ENCODE results near the gene PHF20. TPM values are rescaled to one million over a fixed set of nuclear protein-coding genes. Genes with fewer than 3 reads are reported as not detected.
A peak's percentile ranks its signal among the peaks of the same experiment; 100 is the strongest.
"Not testable (repeated sequence)": the region's sequence is repeated elsewhere in the genome, so short reads cannot be mapped to it uniquely, and the experiment has no call there.

The PHF20 gene
- total and polyA plus RNA-seq, 8 donors = 9.4 to 20.3 (median 12.0) TPM

DNA sequence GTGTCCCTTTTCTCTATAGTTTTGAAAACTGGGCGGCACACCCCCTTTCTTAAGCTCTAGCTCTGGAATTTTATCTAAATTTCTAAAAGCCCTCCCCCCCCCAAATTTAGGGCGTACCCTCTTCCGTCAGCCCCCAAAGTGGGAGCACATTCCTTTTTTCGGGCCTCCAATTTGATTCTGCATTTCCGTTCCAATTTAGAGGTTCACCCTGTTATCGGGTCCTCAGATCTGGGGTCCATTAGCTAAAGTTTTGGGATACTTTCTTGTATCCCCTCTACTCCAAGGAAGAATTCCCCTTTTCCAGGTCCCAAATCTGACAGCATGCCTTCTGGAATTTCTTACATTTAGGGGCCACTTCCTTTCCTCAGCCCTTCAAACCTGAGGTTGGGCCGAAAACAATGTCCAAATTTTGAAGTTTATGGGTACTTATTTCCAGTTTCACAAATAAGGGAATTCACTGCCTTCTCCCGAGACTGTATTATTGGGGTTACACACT, 796 bp downstream of the PHF20 start:
- H3K4me3 ChIP-seq = peak overlapping the region; percentile 39 to 72 (median 51)
- FAIRE-seq (no peak), ATAC-seq (no peak), DNase-seq (no peak)
- peaks cover 0 to 37% (median 19%) of the 10 kb centered on the region in 3 donors for H3K4me1 ChIP-seq
- TF ChIP-seq, protein P1, sequence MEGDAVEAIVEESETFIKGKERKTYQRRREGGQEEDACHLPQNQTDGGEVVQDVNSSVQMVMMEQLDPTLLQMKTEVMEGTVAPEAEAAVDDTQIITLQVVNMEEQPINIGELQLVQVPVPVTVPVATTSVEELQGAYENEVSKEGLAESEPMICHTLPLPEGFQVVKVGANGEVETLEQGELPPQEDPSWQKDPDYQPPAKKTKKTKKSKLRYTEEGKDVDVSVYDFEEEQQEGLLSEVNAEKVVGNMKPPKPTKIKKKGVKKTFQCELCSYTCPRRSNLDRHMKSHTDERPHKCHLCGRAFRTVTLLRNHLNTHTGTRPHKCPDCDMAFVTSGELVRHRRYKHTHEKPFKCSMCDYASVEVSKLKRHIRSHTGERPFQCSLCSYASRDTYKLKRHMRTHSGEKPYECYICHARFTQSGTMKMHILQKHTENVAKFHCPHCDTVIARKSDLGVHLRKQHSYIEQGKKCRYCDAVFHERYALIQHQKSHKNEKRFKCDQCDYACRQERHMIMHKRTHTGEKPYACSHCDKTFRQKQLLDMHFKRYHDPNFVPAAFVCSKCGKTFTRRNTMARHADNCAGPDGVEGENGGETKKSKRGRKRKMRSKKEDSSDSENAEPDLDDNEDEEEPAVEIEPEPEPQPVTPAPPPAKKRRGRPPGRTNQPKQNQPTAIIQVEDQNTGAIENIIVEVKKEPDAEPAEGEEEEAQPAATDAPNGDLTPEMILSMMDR (IDR thresholded peaks at IDR 0.05) = no peak
- no peaks in the 10 kb centered on the region for H3K27me3 ChIP-seq
- H3K36me3 ChIP-seq = no peaks in the 10 kb centered on the region
- 17 to 20% methylated on average over 8 of the region's 8 CpGs for WGBS, 2 donors
- H3K27ac ChIP-seq = peak overlapping the region; percentile 68 to 83 (median 74)
- no peaks in the 10 kb centered on the region for H3K9me3 ChIP-seq
- intact Hi-C loops (cut with DNase I) = no loop called here

DNA sequence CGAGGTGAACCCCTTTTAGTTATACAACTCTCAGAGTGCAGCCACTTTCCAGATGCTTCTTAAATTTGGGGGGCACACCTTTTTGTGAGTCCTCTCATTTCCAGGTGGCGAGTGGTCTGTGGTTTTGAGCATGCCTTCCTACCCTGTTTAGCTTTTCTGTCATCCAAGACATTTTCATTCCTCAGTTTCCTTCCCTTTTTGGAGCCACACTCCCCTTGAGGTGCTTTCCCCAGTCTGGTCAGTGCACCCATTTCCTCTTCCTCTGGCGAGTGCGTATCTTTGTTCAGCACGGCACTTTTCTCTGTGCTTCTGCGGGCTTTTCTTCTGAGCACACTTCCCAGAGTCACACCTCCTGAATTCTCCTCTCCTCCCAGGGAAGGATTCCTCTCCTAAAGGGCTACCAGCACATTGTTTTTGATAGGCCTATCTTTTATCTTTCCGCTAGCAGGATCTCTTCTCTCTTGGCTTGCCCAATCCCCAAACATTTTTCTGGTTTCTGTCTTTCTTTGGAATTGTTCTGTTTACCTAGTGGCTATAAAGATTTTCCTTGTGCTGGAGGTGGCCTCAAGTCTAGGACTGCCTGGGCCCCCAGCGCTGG, 1.4 kb downstream of the PHF20 start:
- TF ChIP-seq, protein P1 (IDR thresholded peaks at IDR 0.05) = no peak
- Histone ChIP-seq H3K36me3 (no peaks in the 10 kb centered on the region), H3K27me3 (no peaks in the 10 kb centered on the region), H3K9me3 (no peaks in the 10 kb centered on the region), H3K27ac (peak overlapping the region in 2 of 4 donors; percentile 78 to 83), H3K4me3 (peak overlapping the region in 1 of 4 donors; percentile 57), H3K4me1 (peaks cover 0 to 37% (median 19%) of the 10 kb centered on the region in 3 donors)
- no peak for FAIRE-seq
- ATAC-seq = no peak
- intact Hi-C loops (cut with DNase I) = no loop called here
- DNase-seq = peak in 2 of 6 donors; percentile 18 to 34
- 62 to 73% methylated on average over 8 of the region's 8 CpGs for WGBS, 2 donors

DNA sequence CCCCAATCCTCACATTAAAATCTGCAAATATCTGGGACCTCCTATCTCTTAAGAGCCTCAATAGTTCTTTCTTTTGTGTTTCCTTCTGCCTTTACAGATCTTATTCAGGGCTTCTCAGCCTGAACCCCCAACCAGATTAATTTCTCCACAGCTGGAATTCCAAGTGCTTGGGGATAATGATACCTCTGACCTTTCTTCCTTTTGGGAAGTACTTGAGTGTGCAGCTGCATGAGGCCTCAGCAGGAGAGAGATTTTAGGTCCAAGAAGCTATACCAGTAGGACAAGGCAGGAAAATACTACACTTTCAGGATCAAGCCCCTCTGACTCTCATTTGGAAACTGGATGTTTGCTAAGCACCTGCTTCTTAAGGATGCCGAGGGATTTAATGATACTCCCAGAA, 2.6 kb downstream of the PHF20 start:
- WGBS, 2 donors = 80 to 94% methylated on average over 1 of the region's 1 CpG
- Histone ChIP-seq H3K4me1 (peaks cover 0 to 27% (median 12%) of the 10 kb centered on the region in 3 donors), H3K27me3 (no peaks in the 10 kb centered on the region), H3K9me3 (no peaks in the 10 kb centered on the region), H3K4me3 (no peak overlapping the region), H3K27ac (no peak overlapping the region), H3K36me3 (no peaks in the 10 kb centered on the region)
- DNase-seq (no peak), ATAC-seq (no peak), FAIRE-seq (no peak)
- TF ChIP-seq, protein P1 (IDR thresholded peaks at IDR 0.05) = no peak
- intact Hi-C loops (cut with DNase I) = no loop called here

DNA sequence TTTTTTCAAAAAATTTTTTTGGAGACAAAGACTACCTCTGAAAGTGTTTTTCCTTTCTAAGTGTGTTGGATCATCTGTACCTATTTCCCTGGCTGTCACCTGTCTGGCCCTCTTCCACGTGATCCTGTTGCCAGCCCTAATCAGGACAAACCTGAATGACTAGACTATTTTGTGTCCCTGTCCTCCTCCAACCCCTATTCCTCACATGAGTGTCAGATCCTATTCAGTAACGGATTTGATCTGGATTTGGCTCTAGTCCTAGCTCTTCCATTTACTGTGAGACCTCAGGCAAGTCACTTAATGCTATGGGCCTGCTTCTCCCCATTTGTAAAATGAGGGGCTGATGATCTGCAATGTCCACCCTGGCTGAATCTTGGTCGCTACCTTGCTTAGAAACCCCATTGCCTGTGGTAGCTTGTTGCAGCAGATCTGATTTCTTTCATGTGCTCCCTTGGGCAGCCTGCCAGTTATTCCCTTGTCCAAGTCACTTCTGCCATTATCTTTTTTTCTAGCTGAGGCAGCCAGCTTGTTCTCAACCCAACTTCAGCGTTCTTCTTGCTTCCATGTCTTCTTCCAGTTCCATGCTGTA, 4.8 kb downstream of the PHF20 start:
- no peak overlapping the region for H3K4me3 ChIP-seq

GRCh38 chr20:35783811-35784210, 12.0 kb downstream of the PHF20 start:
- H3K4me3 ChIP-seq; DNase-seq; intact Hi-C loops (cut with DNase I); H3K27ac ChIP-seq; H3K4me1 ChIP-seq; H3K27me3 ChIP-seq; H3K36me3 ChIP-seq; H3K9me3 ChIP-seq; FAIRE-seq; ATAC-seq: not testable (repeated sequence)
- 92 to 96% methylated on average over 12 of the region's 12 CpGs for WGBS, 2 donors

More for the DNA sequence above, 4.8 kb downstream of the PHF20 start:
- DNase-seq = peak in 5 of 6 donors; percentile 38 to 60 (median 44)
- Histone ChIP-seq H3K27ac (no peak overlapping the region), H3K9me3 (no peaks in the 10 kb centered on the region), H3K27me3 (no peaks in the 10 kb centered on the region), H3K36me3 (no peaks in the 10 kb centered on the region), H3K4me1 (peaks cover 0 to 19% (median 9%) of the 10 kb centered on the region in 3 donors)
- 31% methylated on average over 4 of the region's 4 CpGs for WGBS, 2 donors
- FAIRE-seq = no peak
- no peak for ATAC-seq
- TF ChIP-seq, protein P1 (IDR thresholded peaks at IDR 0.05) = no peak
- intact Hi-C loops (cut with DNase I) = no loop called here

DNA sequence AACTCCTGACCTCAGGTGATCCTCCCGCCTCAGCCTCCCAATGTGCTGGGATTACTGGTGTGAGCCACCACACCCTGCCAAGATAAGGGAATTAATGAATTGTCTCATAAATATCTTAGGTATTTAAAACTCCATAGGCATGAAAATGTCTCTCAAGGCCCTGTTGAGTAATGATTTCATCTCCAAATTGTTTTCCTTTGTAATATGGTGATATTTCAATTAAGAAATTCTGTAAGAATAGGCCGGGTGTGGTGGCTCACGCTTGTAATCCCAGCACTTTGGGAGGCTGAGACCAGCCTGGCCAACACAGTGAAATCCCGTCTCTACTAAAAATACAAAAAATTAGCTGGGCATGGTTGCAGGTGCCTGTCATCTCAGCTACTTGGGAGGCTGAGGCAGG, 13.7 kb downstream of the PHF20 start:
- FAIRE-seq; H3K27me3 ChIP-seq; DNase-seq; H3K4me3 ChIP-seq; H3K9me3 ChIP-seq; H3K4me1 ChIP-seq; intact Hi-C loops (cut with DNase I); H3K27ac ChIP-seq; ATAC-seq; H3K36me3 ChIP-seq: not testable (repeated sequence)
- 97 to 100% methylated on average over 4 of the region's 4 CpGs for WGBS, 2 donors

Measured in pancreas (tissue), 10 donors.